NCI-H1417 treated with DMSO at 0.1 percent for 48 hours (cell line): ENCODE measurements around the gene FGD5.

ENCODE experiments used
- DNase-seq: peaks from one replicate; lab custom pipeline; 2025; lab: John Stamatoyannopoulos, UW

FGD5 gene

DNA sequence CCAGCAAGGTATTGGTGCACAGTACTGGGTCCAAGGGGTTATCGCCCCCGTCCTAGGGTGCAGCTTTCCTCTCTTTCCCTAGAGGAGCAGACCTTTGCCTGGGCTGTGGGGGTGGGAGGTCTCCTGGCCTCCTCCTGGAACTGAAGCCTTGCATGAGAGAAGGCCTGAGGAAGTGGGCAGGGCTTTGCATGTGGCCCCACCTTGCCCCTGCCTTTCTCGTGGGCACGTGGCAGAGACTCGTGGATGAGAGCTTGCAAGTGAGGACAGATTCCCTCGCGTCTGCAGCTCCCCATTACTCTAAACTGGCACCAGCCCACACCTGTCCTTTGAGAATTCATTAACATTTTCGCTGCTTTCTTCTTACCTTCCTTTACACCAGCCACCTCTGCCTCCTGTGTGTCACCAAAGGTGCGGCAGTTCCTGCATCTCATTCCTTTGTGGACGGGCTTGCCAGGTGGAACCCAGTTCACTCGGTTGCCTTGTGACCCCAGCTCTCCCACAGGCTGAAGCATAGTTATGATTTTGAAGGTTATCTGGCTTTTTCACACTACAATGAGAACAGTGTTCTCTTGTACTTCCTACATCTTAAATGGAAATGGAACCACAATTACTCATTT lies 87.7 kb downstream of the FGD5 start:
- no peak for DNase-seq

DNA sequence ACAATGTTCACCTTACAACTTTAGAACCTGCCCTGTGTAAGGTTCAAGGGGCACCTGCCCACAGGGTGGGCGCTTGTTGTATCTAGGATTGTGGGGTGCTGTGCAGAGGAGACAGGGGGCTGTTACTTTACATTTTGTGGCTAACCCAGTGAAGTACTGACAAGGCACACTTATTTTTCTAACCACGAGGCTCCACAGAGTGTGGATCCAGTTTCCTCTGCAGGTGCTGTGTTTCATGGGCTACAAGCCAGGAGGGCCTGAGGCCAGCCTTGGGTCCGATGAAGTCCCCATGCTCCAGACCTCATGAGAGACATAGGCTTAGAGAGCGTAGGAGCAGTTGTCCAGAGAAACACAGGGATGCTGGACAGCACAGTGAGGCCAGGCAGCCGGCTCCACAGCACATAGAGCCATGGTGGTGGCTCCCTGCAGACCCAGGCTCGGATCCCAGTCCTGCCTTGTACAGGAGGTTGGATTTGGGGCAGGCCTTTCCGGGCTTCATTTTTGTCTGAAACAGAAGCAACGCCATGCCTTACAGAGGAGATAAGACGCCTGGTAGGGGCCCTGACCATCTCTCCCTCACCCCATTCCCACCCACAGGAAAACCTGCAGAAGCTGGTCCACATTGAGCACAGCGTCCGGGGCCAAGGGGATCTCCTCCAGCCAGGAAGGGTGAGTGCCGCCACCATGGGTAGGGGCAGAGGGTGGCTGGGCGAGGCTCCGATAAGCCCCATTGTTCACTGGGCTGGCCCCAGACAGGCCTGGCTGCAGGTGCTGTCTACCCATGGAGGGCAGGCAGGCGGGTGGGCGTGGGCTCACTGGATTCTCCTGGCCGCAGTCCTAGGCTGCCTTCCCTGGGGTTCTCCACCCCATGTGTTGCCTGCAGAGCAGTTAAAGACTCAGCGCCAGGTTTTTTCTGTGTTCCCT lies 88.5 kb downstream of the FGD5 start:
- DNase-seq, result no peak

DNA sequence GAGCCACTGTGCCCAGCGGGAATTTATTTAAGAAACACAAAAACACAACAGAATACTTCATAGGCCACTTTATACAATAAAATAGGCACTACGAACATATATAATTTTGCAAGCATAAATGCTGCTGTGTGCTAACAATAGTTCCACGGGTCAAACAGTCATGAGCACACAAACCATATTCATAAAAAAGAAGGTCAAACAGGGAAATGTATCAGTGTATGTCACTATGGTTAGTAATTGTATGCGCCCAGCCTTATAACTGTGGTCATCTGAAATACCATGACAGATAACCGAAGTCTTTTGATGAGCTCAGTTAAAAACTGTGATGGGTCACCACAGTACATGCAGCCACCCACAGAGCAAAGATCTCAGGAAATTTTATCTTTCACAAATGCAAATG lies 90.5 kb downstream of the FGD5 start:
- no peak for DNase-seq

DNA sequence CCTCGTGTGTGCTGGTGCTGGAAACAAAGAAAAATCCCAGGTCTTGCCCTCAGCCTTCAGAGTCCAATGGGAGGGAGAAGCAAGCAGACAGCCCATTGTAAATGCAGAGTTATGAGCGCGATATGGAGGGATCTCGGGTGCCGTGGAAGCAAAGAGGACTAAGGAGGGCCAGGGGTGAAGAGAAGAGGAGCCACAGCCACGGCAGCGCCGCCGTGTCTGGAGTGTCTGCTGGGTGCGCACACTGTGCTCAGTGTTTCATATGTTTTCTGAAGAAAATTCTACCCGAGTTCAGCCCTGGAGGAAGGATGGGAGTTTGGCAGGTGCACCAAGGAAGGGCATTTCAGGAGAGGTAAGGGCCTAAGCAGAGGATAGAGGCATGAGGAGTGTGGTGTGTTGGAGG lies 92.9 kb downstream of the FGD5 start:
- DNase-seq, result no peak

DNA sequence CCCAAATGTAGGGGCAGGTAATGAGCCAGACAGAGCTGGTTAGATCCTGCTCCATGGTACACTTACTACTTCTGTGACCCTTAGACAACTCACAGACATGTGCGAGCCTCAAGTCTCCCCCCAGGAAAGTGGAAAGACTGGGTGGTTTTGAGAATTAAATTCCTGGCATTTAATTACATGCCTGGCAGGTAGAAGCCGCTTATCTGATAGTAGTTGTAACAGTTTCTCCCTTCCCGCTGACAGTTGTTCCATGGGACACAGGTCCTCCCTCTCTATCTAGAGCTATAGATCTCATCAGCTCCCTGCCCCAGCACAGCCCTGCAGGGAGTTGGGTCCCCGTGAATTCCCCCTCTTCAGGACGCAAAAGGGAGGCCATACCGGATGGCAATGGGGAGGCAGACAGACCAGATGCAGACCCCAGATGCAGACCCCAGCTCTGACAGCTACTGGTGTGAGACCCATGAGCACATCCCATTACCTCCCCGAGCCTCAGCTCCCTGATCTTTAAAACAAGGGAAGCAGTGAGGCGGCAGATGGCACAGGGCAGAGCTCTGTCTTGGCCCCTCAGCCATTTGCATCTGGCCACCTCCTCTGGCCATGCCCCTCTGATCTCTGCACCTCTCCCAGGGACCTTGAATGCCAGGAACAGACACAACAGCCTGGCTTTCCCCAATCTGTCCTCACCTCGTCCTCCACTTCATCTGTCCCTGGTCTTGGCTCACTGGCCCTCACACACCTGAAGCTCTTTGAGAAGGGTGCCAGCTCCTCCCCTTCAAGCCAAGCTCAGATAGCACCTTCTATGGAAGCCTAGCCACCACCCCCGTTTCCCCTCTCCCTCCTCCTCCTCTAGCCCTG lies 94.5 kb downstream of the FGD5 start:
- DNase-seq, result no peak

DNA sequence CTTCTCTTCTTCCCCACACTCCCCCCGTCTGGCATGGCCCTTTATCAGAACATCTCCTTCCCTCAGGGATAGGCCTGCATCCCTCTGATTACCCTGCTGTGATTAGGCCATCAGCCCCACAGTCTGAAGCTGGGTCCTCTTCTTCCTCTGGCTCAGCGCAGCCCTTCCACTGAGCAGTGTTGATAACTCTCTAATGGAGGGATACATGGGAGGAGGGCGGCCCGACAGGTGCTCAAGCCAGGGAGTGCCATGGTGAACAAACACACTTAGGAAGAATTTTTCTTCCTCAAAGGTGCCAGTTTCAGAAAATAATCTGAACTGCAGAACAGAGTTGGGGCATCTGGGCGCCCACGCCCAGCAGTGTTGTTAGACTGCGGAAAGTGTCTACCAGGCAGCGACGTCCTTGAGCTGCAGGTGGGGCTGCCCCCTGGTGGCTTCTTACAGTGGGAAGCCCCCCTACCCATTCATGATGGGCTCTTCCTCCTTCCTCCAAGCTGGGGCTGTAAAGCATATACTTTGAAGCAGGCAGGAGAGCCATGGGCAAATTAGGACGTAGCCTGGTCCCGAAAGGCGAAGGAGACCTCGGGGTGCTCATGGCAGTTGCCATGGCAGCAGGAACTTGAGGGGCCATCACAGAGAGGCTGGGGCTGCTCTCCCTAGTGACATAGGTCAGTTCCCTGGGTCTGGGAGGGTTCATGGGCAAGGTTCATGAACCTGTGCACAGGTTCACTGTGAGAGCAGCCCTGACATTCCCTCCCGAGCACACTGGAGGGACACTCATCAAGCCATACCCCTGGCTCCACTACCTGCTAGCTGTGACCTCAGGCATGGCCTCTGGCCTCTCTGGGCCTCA lies 95.4 kb downstream of the FGD5 start:
- DNase-seq, result no peak

DNA sequence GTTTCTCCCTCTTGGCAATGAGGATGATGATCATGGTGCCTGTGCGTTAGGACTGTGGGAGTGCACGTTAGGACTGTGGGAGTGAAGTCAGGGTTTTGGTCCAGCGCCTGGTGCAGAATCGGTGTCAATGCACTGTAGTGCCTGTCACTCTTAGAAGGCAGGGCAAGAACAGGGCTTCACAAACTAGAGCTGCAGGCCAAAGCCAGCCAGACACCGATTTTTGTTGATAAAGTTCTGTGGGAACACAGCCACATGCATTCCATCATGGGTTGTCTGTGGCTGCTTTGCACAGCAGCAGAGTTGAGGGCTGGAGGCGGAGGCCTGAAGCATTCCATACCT lies 96.0 kb downstream of the FGD5 start:
- DNase-seq, result no peak

DNA sequence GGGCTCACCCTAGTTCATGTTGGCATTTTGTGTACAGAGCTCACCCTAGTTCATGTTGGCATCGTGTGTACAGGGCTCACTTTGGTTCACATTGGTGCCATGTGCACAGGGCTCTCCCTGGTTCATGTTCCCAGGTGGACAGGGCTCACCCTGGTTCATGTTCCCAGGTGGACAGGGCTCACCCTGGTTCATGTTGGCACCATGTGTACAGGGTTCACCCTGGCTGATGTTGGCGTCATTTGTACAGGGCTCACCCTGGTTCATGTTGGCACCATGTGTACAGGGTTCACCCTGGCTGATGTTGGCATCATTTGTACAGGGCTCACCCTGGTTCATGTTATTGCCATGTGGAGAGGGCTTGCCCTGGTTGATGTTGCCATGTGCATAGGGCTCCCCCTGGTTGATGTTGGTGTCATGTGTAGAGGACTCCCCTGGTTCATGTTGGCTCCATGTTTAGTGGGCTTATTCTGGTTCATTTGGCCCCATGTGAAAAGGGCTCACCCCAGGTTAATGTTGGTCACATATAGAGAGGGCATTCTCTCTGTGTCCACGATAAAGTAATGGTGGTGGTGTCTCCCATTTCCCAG lies 97.0 kb downstream of the FGD5 start:
- DNase-seq, result no peak

DNA sequence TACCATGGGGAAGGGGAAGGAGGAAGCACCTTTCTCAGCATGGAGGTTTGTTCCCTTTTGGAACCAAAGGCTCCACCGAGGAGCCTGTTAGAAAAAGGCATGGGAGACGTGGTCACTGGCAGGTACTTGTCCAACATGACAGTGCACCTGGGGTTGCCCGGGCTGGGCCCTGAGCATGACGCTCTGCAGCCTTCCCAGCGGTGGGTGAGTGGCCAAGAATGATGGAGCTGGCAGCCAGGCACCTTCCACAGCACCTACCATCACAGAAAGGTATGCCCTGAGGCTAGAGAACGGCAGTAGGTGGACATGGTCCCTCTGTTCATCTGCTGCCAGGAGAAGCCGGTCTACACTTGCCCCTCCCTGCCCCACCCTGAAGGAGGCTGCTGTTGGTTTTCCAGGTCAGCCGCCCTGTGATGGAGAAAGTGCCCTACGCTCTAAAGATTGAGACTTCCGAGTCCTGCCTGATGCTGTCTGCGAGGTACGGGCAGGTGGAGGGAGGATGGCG lies 99.6 kb downstream of the FGD5 start:
- DNase-seq, result no peak

DNA sequence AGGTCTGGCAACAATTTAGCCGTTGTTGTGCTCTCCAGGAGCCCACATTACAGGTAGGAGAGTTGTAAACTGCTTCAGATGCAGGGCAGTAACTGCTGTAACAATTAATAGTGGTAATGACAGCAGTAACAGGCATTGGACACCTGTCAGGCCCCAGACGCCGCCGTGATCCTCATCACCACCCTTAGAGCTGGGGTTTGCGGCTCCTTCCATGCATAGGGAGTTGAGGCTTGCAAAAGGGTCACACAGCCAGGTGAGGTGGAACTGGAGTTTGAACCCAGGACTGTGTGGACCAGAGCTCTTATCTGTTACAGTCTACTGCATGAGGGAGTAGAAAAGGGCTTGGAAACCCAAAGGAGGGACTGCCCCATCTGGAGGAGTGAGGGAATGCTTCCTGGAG lies 101.8 kb downstream of the FGD5 start:
- DNase-seq, result no peak

DNA sequence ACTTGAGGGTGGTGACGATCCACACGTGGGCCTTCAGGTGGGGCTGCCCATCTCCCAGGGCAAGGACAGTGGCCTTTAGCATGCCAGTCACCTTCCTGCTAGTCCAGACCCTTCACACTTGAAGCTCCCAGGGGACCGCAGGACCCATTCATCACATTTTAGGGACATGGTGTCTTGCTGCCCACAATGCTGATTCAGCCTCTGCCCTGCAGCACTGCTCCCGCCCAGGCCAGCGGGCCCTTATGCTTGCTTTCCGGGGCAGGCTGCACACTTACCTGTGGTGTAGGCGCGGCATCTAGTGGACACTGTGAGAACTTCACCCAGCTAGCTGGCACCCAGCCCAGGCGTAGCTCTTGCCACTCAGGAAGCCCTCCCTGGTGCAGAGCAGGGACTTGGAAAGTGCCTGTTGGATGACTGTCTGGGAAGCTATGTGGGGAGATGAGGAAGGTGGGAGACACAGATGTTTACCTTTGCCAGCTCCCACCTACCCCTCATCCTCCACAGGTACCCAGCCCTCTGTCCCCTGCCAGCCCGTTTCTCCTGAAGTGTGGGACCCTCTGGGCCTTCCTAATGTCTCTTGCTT lies 102.4 kb downstream of the FGD5 start:
- DNase-seq, result no peak

DNA sequence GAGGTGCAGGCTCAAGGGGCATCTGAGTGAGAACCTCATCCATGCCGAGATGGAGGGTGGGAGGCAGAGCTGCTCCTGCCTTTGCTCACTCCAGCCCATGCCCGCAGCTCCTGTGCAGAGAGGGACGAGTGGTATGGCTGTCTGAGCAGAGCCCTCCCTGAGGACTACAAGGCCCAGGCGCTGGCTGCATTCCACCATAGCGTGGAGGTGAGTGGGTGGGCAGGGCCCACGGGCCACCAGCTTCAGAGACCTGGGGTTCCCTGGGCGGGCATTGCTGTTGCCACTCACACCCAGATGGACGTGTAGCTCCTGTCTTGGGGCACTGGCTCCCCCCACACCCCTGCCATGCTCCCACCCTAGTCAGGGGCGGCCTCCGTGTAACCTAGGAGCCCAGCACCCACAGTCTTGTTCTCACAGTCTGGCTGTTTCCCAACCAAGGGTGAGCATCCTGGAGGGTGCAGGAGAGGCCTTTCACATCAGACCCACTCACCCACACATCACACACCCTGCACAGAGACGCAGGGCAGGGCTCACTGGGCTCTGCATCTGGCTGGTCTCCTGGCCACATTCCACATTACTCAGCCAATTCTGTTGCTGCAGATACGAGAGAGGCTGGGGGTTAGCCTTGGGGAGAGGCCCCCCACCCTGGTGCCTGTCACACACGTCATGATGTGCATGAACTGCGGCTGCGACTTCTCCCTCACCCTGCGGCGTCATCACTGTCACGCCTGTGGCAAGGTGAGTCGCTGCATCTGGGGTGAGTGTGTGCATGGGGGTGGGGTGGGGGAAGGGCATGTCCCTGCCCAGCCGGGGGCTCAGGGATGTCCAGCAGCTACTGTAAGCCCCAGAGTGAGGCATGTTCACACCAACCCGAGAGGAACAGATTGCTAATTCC lies 103.3 kb downstream of the FGD5 start:
- DNase-seq, result no peak

DNA sequence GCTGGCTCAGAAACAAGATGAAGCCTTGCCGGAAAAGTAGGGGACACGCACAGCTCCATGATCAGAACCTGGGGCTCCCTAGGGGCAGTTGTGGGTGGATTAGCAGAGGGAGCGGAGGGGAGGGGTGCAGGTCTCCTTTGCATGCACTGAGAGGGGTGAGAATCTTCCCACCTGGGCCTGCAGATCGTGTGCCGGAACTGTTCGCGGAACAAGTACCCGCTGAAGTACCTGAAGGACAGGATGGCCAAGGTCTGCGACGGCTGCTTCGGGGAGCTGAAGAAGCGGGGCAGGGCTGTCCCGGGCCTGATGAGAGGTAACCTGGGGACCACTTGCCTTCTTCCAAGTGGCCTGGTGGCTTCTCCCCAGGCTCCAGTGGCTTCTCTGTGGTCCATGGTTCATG lies 104.1 kb downstream of the FGD5 start:
- no peak for DNase-seq

DNA sequence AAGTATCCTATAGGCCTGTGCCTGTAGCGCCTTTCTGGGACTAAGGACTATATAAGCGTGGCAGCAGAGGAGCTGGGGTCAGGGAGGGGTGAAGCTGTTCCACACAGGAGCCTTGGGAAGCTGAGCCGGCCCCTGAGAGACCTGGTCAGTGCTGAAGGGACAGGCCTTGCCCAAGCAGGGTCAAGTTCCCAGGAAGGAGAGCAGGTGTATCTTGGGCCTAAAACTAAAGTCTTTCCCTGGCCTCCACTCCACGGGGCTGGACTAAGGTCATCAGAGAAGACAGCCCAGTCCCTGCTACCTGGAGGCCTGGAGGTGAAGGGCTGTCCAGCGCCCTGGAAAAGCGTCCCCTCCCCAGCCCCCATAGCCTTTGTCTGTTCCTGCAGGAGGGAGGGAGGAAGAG lies 104.7 kb downstream of the FGD5 start:
- DNase-seq, result no peak

DNA sequence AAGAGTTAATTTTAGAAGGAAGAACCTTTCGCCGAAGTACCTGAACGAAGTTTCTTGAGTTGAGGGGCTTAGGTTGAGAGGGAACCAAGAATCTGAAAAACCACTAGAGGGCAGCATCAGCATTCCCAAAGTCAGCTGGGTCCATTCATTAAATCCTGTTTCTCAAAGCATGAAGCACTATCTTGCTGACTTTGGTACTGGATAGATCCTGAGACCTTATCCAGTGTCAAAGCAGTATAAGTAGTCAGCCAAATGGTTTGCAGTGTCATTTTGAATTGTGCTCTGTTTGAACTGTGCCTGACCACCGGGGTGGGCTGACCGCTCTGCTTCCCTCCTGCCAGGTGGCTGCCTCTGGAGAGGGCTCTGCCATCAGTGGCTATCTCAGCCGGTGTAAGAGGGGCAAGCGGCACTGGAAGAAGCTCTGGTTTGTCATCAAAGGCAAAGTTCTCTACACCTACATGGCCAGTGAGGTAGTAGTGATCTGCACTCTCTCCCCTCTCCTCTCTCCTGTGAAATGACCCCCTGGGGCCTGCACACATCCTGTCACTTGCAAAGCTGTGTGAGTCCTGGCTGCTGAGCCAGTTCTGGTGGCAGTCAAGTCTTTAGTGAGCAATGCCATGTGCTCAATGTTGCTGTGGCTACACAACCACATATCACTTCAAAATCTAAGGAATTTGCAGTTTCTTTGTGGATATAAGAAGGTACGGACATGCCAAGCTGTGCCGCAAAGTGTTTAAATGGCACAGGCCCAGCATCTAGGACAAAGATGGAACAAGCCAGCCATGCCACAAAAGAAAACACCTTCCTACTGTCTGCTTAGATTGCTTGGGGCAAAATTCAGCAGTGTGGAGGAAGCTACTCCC lies 107.2 kb downstream of the FGD5 start:
- DNase-seq, result peak; percentile 5

DNA sequence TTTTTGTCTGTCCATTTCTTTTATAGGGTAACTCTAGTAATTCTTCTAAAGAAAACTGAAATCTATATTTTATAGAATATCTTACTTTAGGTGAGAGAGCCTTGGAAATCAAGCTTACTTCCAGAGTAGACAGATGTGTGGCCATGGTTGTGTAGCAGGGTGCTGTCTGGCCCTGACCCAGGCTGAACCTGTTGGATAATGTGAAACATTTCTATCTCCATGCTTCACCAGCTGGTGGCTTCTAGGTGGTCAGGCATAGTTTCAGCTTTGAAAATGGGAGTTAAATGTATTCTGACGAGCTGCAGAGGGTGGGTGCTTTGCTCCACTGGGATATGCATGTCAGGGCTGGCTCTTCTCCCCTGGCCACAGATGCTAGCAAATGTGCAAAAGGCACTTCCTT lies 107.8 kb downstream of the FGD5 start:
- DNase-seq, result no peak

DNA sequence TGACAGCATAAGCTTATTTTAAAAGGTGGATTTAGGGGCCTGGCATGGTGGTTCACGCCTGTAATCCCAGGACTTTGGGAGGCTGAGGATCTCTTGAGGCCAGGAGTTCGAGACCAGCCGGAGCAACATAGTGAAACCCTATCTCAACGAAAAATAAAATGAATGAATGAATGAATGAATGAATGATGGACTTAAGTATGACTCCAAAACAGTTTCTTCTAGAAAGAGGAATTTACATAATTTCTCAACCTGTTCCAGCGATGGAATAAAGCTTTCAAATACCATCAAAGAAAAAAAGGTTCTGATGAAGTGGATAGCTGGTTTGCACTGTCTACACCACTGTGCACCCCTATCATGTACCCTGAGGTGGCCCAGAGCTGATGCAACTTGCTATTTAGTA lies 108.5 kb downstream of the FGD5 start:
- DNase-seq, result no peak

DNA sequence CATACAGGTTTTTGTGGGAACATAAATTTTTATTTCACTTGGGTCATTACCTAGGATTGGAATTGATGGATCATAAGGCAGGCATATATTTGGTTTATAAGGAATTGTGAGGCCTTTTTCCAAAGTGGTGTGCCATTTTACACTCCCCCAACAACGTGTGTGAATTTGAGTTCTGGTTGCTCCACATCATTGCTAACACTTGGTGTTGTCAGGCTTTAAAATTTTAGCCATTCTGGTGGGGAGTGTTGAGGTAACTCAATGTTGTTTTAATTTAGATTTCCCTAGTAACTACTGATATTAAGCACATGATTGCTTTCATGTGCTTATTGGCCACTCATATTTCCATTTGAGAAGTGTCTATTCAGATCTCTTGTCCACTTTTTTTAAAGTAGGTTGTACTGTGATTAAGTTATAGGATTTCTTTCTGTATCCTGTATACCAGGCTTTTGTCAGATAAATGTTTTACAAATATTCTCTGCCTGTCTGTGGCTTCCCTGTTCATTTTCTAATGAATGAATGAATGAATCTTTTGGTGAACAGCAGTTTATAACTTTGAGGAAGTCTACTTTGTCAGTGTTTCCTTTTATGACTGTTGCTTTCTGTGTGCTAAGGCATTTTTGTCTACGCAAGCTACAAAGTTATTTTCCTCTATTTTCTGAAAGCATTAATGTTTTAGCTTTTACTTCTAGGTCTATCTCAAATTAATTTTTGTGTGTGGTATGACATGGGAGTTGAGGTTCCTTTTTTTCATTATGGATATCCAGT lies 110.7 kb downstream of the FGD5 start:
- DNase-seq, result no peak
